ENCODE results near the gene CNTNAP1. TPM values are rescaled to one million over a fixed set of nuclear protein-coding genes. Genes with fewer than 3 reads are reported as not detected.

The CNTNAP1 gene
- total RNA-seq, 1 experiment from 2014 or later: 6.4 TPM

GRCh38 chr17:42723636-42724035 lies 41.3 kb downstream of the CNTNAP1 start:
- Histone ChIP-seq H3K9me2 (ENCODE audit: insufficient read depth) (no peaks in the 10 kb centered on the region), H2AFZ (ENCODE audit: low read depth, low read length, poor library complexity, severe bottlenecking) (no peak overlapping the region), H3K9me3 (ENCODE audit: control insufficient read depth in 1 of 2, insufficient read depth in 1 of 2, low read depth in 1 of 2, low read length in 2 of 2) (no peaks in the 10 kb centered on the region), H3K4me1 (ENCODE audit: control insufficient read depth in 1 of 2, insufficient read depth in 2 of 2, low read length in 2 of 2) (no peaks in the 10 kb centered on the region), H3K36me3 (ENCODE audit: control insufficient read depth in 1 of 2, insufficient read depth in 2 of 2, low read length in 2 of 2) (peaks cover 29 to 35% of the 10 kb centered on the region in 2 experiments), H3K79me2 (ENCODE audit: insufficient read depth, low read length) (no peaks in the 10 kb centered on the region), H3K4me3 (replicated peaks in 1 of 2; ENCODE audit: low read depth in 1 of 2, low read length in 2 of 2) (no peak overlapping the region), H3K9ac (ENCODE audit: low read length) (no peak overlapping the region), H3K27ac (ENCODE audit: low read depth, low read length) (no peak overlapping the region), H3K4me2 (ENCODE audit: low read length) (no peak overlapping the region), H4K20me1 (ENCODE audit: insufficient read depth) (no peaks in the 10 kb centered on the region), H3K27me3 (ENCODE audit: insufficient read depth, low read length) (no peaks in the 10 kb centered on the region)
- RAD21 ChIA-PET (ENCODE audit: low non-redundant PET in 1 of 2, low total read pairs in 2 of 2, uncharacterized antibody in 2 of 2, unreplicated experiment in 2 of 2): no interaction called here
- intact Hi-C loops (cut with micrococcal nuclease): loop anchor here (5.0 kb wide), 1 partner anchor 99 kb away; the partner anchor contains the start of gene BECN1
- TF ChIP-seq ELF1 (IDR thresholded peaks at IDR 0.05; ENCODE audit: borderline replicate concordance, low read depth) (no peak), ZNF274 (IDR thresholded peaks at IDR 0.05; ENCODE audit: low read depth, low read length) (no peak), CTCF (IDR thresholded peaks at IDR 0.05 in 2 of 3, conservative IDR thresholded peaks at IDR 0.05 in 1 of 3; ENCODE audit: borderline replicate concordance in 1 of 3, insufficient read depth in 1 of 3, low read depth in 2 of 3, low read length in 2 of 3) (no peak), EZH2phosphoT487 (IDR thresholded peaks at IDR 0.05; ENCODE audit: borderline replicate concordance) (no peak), TCF7L2 (IDR thresholded peaks at IDR 0.05; ENCODE audit: borderline replicate concordance, extremely low read depth, insufficient read depth, insufficient read length) (no peak), SP1 (IDR thresholded peaks at IDR 0.05; ENCODE audit: low read depth) (no peak), SIN3A (IDR thresholded peaks at IDR 0.05; ENCODE audit: low read depth) (no peak), ZFX (IDR thresholded peaks at IDR 0.05) (no peak), ZBTB33 (IDR thresholded peaks at IDR 0.05; ENCODE audit: extremely low read depth, insufficient replicate concordance, low read length) (no peak), SRF (IDR thresholded peaks at IDR 0.05; ENCODE audit: low read depth) (no peak), CEBPB (IDR thresholded peaks at IDR 0.05; ENCODE audit: low read depth) (no peak), CBX3 (IDR thresholded peaks at IDR 0.05; ENCODE audit: low read depth) (no peak)
- TF ChIP-seq, protein P1, sequence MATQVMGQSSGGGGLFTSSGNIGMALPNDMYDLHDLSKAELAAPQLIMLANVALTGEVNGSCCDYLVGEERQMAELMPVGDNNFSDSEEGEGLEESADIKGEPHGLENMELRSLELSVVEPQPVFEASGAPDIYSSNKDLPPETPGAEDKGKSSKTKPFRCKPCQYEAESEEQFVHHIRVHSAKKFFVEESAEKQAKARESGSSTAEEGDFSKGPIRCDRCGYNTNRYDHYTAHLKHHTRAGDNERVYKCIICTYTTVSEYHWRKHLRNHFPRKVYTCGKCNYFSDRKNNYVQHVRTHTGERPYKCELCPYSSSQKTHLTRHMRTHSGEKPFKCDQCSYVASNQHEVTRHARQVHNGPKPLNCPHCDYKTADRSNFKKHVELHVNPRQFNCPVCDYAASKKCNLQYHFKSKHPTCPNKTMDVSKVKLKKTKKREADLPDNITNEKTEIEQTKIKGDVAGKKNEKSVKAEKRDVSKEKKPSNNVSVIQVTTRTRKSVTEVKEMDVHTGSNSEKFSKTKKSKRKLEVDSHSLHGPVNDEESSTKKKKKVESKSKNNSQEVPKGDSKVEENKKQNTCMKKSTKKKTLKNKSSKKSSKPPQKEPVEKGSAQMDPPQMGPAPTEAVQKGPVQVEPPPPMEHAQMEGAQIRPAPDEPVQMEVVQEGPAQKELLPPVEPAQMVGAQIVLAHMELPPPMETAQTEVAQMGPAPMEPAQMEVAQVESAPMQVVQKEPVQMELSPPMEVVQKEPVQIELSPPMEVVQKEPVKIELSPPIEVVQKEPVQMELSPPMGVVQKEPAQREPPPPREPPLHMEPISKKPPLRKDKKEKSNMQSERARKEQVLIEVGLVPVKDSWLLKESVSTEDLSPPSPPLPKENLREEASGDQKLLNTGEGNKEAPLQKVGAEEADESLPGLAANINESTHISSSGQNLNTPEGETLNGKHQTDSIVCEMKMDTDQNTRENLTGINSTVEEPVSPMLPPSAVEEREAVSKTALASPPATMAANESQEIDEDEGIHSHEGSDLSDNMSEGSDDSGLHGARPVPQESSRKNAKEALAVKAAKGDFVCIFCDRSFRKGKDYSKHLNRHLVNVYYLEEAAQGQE (IDR thresholded peaks at IDR 0.05; ENCODE audit: low read depth): no peak
- TF ChIP-seq, protein P2, sequence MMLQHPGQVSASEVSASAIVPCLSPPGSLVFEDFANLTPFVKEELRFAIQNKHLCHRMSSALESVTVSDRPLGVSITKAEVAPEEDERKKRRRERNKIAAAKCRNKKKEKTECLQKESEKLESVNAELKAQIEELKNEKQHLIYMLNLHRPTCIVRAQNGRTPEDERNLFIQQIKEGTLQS (IDR thresholded peaks at IDR 0.05): no peak
- CTCF ChIA-PET: no interaction called here
- DNase-seq (ENCODE audit: low read depth, low spot score) (no peak), ATAC-seq (no peak)
- POLR2A ChIA-PET: no interaction called here
- no TSS peak for BruUV-seq (replicated peaks)
